GM12891 (cell line): ENCODE data around the gene TBC1D22A.

Source experiments
- POLR2A ChIP-seq: IDR thresholded peaks from 2 replicates; pipeline ENCODE4 v1.6.1; 2011; ENCODE audit warnings: low read depth, low read length, control low read depth
- POLR2AphosphoS5 ChIP-seq: IDR thresholded peaks from 2 replicates; pipeline ENCODE4 v1.6.1; 2011; ENCODE audit warnings: low read depth, low read length, control low read depth
- SPI1 ChIP-seq: IDR thresholded peaks from 2 replicates; pipeline ENCODE4 v1.6.1; 2011; ENCODE audit warnings: low read depth, low read length, control low read depth

GRCh38 chr22:47111626-47112581, 349.5 kb downstream of the TBC1D22A start:
- TF ChIP-seq POLR2A (no peak), POLR2AphosphoS5 (no peak), SPI1 (no peak)
